Mesothelial cell of epicardium (in vitro differentiated cells): Measurements from ENCODE around the gene CTLA4. TPM values are rescaled to one million over a fixed set of nuclear protein-coding genes. Genes with fewer than 3 reads are reported as not detected.

Experiments
- DNase-seq, 2 experiments: peaks; one replicate each; pipeline ENCODE4 v3.0.0; 2021; ENCODE audit warnings: low spot score in 2 of 2; ENCODE audit not compliant: unreplicated experiment in 2 of 2
- H3K27ac Mint-ChIP-seq: 2 replicates; pipeline ENCODE4 v1.8.0; 2021; ENCODE audit warnings: mixed read lengths
- H3K27me3 Mint-ChIP-seq: 2 replicates; pipeline ENCODE4 v1.8.0; 2021; ENCODE audit warnings: low read depth, mixed read lengths
- H3K36me3 Mint-ChIP-seq: 2 replicates; pipeline ENCODE4 v1.8.0; 2021; ENCODE audit warnings: mixed read lengths
- H3K4me1 Mint-ChIP-seq: 2 replicates; pipeline ENCODE4 v1.8.0; 2021; ENCODE audit warnings: mixed read lengths
- H3K4me3 Mint-ChIP-seq: 2 replicates; pipeline ENCODE4 v1.8.0; 2021; ENCODE audit warnings: mild to moderate bottlenecking, moderate library complexity, mixed read lengths
- H3K9me3 Mint-ChIP-seq: 2 replicates; pipeline ENCODE4 v1.8.0; 2021; ENCODE audit warnings: mixed read lengths
- total RNA-seq: library from RNA; stranded (reverse); gene quantifications from 3 replicates; pipeline ENCODE4 v1.2.1, GENCODE V29; 2021
- TF ChIP-seq, protein P1 (sequence below): fragments of 200-600 bp; sonication (generic); IDR thresholded peaks from one replicate; pipeline ENCODE4 v1.5.0; 2021; ENCODE audit warnings: antibody characterized with exemption; ENCODE audit not compliant: unreplicated experiment

CTLA4 gene
- total RNA-seq, 1 donor from 2014 or later, result not detected

DNA sequence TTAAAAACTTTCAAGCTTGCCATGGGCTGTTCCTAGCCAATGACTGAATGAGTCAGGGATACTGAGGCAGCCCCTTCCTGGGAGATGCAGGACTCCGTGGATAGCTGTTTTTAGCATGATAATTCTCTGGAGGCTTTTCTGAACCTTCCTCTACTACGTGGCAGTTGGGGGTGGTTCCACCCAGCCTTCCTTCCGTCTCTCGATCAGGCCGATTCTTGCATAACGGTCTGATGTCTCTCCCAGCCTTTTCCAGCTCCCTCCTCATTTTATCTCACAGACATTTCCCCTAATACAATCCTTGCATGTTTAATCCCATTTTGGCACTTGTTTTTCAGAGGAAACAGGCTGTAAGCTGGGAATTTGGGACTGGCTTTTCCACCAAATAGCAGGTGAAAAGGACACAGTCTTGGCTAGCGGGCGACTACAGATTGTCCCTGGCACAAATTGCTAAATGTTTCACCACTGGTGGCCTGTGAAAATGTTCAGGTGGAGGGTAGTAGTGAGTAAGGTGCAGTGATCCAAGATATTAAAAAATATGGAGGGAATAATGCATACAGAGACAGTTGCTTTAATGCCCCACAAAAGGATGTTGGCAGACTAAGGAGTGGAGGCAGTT lies 21.0 kb upstream of the CTLA4 start:
- H3K27ac Mint-ChIP-seq, result no peak overlapping the region
- no peaks in the 10 kb centered on the region for H3K4me1 Mint-ChIP-seq
- H3K4me3 Mint-ChIP-seq, result no peak overlapping the region
- no peaks in the 10 kb centered on the region for H3K9me3 Mint-ChIP-seq
- H3K36me3 Mint-ChIP-seq, result no peaks in the 10 kb centered on the region
- peaks cover 38% of the 10 kb centered on the region for H3K27me3 Mint-ChIP-seq
- TF ChIP-seq, protein P1, sequence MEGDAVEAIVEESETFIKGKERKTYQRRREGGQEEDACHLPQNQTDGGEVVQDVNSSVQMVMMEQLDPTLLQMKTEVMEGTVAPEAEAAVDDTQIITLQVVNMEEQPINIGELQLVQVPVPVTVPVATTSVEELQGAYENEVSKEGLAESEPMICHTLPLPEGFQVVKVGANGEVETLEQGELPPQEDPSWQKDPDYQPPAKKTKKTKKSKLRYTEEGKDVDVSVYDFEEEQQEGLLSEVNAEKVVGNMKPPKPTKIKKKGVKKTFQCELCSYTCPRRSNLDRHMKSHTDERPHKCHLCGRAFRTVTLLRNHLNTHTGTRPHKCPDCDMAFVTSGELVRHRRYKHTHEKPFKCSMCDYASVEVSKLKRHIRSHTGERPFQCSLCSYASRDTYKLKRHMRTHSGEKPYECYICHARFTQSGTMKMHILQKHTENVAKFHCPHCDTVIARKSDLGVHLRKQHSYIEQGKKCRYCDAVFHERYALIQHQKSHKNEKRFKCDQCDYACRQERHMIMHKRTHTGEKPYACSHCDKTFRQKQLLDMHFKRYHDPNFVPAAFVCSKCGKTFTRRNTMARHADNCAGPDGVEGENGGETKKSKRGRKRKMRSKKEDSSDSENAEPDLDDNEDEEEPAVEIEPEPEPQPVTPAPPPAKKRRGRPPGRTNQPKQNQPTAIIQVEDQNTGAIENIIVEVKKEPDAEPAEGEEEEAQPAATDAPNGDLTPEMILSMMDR, result no peak
- no peak for DNase-seq

GRCh38 chr2:203849010-203849409 lies 18.6 kb upstream of the CTLA4 start:
- Mint-ChIP-seq H3K27me3 (peaks cover 34% of the 10 kb centered on the region), H3K9me3 (no peaks in the 10 kb centered on the region), H3K4me3 (no peak overlapping the region), H3K27ac (no peak overlapping the region), H3K4me1 (no peaks in the 10 kb centered on the region), H3K36me3 (no peaks in the 10 kb centered on the region)
- no peak for DNase-seq
- TF ChIP-seq, protein P1, result no peak

DNA sequence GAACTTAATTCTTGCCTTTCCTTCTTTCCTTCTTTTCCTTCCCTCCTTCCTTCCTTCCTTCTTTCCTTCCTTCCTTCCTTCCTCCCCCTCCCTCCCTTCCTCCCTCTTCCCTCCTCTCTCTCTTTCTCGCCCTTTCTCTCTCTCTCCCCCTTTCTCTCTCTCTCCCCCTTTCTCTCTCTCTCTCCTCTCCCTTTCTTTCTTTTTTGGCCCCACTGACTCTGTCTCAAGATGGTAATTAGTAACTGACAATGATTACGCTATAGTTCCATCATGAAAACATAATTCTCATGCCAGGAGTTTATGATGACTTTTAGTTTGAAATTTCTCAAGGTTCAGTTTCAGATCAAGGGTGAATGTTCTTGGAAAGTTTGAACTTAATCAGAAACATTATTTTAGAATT lies 14.8 kb upstream of the CTLA4 start:
- Mint-ChIP-seq H3K4me3 (no peak overlapping the region), H3K27ac (no peak overlapping the region), H3K27me3 (peaks cover 30% of the 10 kb centered on the region), H3K9me3 (no peaks in the 10 kb centered on the region), H3K36me3 (no peaks in the 10 kb centered on the region), H3K4me1 (no peaks in the 10 kb centered on the region)
- TF ChIP-seq, protein P1, result no peak
- no peak for DNase-seq

DNA sequence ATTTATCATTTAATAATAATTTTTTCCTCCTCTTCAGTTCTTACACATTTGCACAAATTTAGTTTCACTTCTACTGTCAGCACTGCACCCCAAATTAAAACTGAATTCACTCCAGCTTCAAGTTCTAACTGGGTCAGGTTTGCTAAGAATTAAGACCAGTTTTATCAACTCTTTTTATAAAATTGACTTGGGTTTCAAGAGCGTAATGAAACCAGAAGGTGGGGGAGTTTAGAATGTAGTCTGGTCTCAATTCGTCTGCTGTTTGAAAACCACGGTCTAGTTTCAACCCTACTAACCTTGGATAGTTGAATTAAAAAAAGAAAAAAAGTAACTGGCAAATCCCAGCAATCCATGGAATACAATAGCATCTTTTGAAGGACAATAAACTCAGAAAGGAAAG lies 14.3 kb upstream of the CTLA4 start:
- TF ChIP-seq, protein P1, result no peak
- H3K27me3 Mint-ChIP-seq, result peaks cover 28% of the 10 kb centered on the region
- no peak overlapping the region for H3K27ac Mint-ChIP-seq
- H3K4me3 Mint-ChIP-seq, result no peak overlapping the region
- no peaks in the 10 kb centered on the region for H3K36me3 Mint-ChIP-seq
- no peak for DNase-seq
- no peaks in the 10 kb centered on the region for H3K4me1 Mint-ChIP-seq
- H3K9me3 Mint-ChIP-seq, result no peaks in the 10 kb centered on the region

DNA sequence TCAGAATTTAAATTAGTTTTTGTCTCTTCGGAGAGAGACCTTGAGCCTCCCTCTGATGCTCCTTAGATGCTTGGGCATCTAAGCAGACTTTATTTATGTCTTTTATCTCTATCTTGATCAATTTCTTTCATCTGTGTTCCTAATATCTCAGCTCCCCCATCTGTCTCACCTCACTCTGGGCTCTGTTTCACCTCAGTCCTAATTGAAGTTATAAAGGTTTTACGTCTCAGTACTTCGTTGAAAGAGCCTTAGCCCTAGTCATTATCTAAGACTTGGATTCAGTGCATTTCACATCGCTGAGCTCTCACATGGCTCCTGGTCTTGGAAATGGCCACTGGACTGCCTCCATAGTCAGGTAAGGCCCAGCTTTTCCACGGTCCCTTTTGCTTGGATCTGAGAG lies 13.8 kb upstream of the CTLA4 start:
- Mint-ChIP-seq H3K27me3 (peaks cover 28% of the 10 kb centered on the region), H3K9me3 (no peaks in the 10 kb centered on the region), H3K4me3 (no peak overlapping the region), H3K27ac (no peak overlapping the region), H3K36me3 (no peaks in the 10 kb centered on the region), H3K4me1 (no peaks in the 10 kb centered on the region)
- TF ChIP-seq, protein P1, result no peak
- no peak for DNase-seq

DNA sequence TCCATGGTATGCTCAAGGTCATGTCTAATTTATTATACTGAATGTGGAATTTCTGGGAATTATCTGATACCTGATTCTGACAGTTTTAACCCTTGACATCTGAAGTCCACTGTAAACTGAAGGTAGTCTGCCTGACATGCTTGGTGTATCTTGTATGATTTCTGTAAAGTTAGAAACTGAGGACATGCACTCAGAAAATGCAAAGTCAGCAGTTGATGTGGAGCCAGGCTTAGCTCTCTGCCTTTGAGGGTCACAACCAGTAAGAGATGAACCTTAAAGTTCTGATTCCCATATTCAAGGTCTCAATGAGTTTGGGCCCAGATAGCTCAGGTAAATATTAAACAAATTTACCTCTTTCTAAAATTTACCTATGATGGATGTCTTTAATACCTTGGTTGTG lies 12.3 kb upstream of the CTLA4 start:
- TF ChIP-seq, protein P1, result no peak
- Mint-ChIP-seq H3K9me3 (no peaks in the 10 kb centered on the region), H3K4me3 (no peak overlapping the region), H3K27me3 (peaks cover 17% of the 10 kb centered on the region), H3K4me1 (no peaks in the 10 kb centered on the region), H3K27ac (no peak overlapping the region), H3K36me3 (no peaks in the 10 kb centered on the region)
- DNase-seq, result no peak
